Right atrium auricular region (tissue), 2 donors: ENCODE data around the gene AGTPBP1. TPM values are rescaled to one million over a fixed set of nuclear protein-coding genes. Genes with fewer than 3 reads are reported as not detected.

ENCODE experiments used
- DNase-seq: peaks from one replicate; pipeline ENCODE4 v3.0.0-alpha.2; 2019; ENCODE audit warnings: low spot score
- H3K27ac ChIP-seq, 2 donors: fragments of 200-600 bp; sonication (generic); 1 replicate in 1 of 2; 2 replicates in 1 of 2; pipeline ENCODE4 v1.5.1; 2016 to 2019
- H3K27me3 ChIP-seq, 2 donors: fragments of 200-600 bp; sonication (generic); one replicate each; pipeline versions ENCODE4 v1.5.1 to v1.6.0; 2017 to 2019
- H3K36me3 ChIP-seq: fragments of 200-600 bp; sonication (generic); one replicate; pipeline ENCODE4 v1.5.1; 2016
- H3K4me1 ChIP-seq, 2 donors: fragments of 200-600 bp; sonication (generic); one replicate each; pipeline versions ENCODE4 v1.5.1 to v1.6.0; 2017 to 2019
- H3K4me3 ChIP-seq, 2 donors: fragments of 200-600 bp; sonication (generic); 1 replicate in 1 of 2; 2 replicates in 1 of 2; pipeline ENCODE4 v1.5.1; 2017 to 2019; ENCODE audit warnings: mild to moderate bottlenecking in 1 of 2, moderate library complexity in 1 of 2
- H3K9me3 ChIP-seq, 2 donors: fragments of 200-600 bp; sonication (generic); one replicate each; pipeline ENCODE4 v1.5.1; 2019
- CTCF ChIP-seq, 2 donors: fragments of 200-600 bp; sonication (generic); IDR thresholded peaks; one replicate each; pipeline ENCODE4 v1.5.1; 2019; ENCODE audit warnings: antibody characterized with exemption in 2 of 2
- total RNA-seq, 2 donors: library from RNA; depleted of rRNA; stranded (reverse); fragments of >200 nt; gene quantifications; one replicate each; pipeline ENCODE4 v1.1.0, GENCODE V29; 2016

The AGTPBP1 gene
- total RNA-seq, 2 donors from 2014 or later: 34.1 to 53.2 TPM

- TF ChIP-seq CTCF (IDR thresholded peaks at IDR 0.05): peak; percentile 73 to 88
- Histone ChIP-seq H3K27ac (no peak overlapping the region), H3K9me3 (no peaks in the 10 kb centered on the region), H3K4me1 (no peaks in the 10 kb centered on the region), H3K27me3 (no peaks in the 10 kb centered on the region), H3K4me3 (no peak overlapping the region), H3K36me3 (no peaks in the 10 kb centered on the region)
- no peak for DNase-seq
These were observed 131.5 kb downstream of the AGTPBP1 start for GRCh38 chr9:85610074-85610860.

GRCh38 chr9:85605905-85606304, 135.8 kb downstream of the AGTPBP1 start:
- Histone ChIP-seq H3K36me3 (no peaks in the 10 kb centered on the region), H3K4me3 (no peak overlapping the region), H3K27me3 (no peaks in the 10 kb centered on the region), H3K9me3 (no peaks in the 10 kb centered on the region), H3K4me1 (peaks cover 0 to 17% of the 10 kb centered on the region in 2 donors), H3K27ac (no peak overlapping the region)
- no peak for TF ChIP-seq CTCF (IDR thresholded peaks at IDR 0.05)
- DNase-seq: no peak

GRCh38 chr9:85603936-85604335, 137.8 kb downstream of the AGTPBP1 start:
- H3K9me3 ChIP-seq: no peaks in the 10 kb centered on the region
- peaks cover 0 to 27% of the 10 kb centered on the region in 2 donors for H3K4me1 ChIP-seq
- H3K36me3 ChIP-seq: no peaks in the 10 kb centered on the region
- no peak overlapping the region for H3K27ac ChIP-seq
- H3K27me3 ChIP-seq: no peaks in the 10 kb centered on the region
- DNase-seq: no peak
- H3K4me3 ChIP-seq: no peak overlapping the region
- no peak for TF ChIP-seq CTCF (IDR thresholded peaks at IDR 0.05)

- H3K4me1 ChIP-seq: peaks cover 0 to 27% of the 10 kb centered on the region in 2 donors
- no peaks in the 10 kb centered on the region for H3K36me3 ChIP-seq
- H3K27me3 ChIP-seq: no peaks in the 10 kb centered on the region
- TF ChIP-seq CTCF (IDR thresholded peaks at IDR 0.05): no peak
- no peaks in the 10 kb centered on the region for H3K9me3 ChIP-seq
- peak overlapping the region in 1 of 2 donors; percentile 18 for H3K27ac ChIP-seq
- no peak overlapping the region for H3K4me3 ChIP-seq
- DNase-seq: no peak
These were observed 139.0 kb downstream of the AGTPBP1 start for GRCh38 chr9:85602742-85603141.

GRCh38 chr9:85600675-85601263, 141.0 kb downstream of the AGTPBP1 start:
- no peak for TF ChIP-seq CTCF (IDR thresholded peaks at IDR 0.05)
- peak overlapping the region in 1 of 2 donors; percentile 20 for H3K27ac ChIP-seq
- H3K4me3 ChIP-seq: no peak overlapping the region
- no peak for DNase-seq
- peaks cover 0 to 27% of the 10 kb centered on the region in 2 donors for H3K4me1 ChIP-seq
- H3K36me3 ChIP-seq: no peaks in the 10 kb centered on the region
- H3K9me3 ChIP-seq: no peaks in the 10 kb centered on the region
- no peaks in the 10 kb centered on the region for H3K27me3 ChIP-seq
